Measurements from ENCODE around the gene DRD1.

Gene DRD1

GRCh38 chr5:175479125-175479881, 35.3 kb upstream of the DRD1 start:
- no peak for DNase-seq (ENCODE audit: extremely low read depth, insufficient read length)

GRCh38 chr5:175478384-175479124, 34.6 kb upstream of the DRD1 start, which contains the start of gene SFXN1:
TSS of gene SFXN1 (plus strand) at chr5:175478560. CDS start at chr5:175492104, 13,544 bp downstream.
- TF ChIP-seq CTCF (IDR thresholded peaks at IDR 0.05; ENCODE audit: insufficient read depth, low read length, poor library complexity, severe bottlenecking) = no peak
- Histone ChIP-seq H3K4me3 (replicated peaks; ENCODE audit: low read depth, low read length) (peak within 1 kb of the TSS; percentile 94), H3K36me3 (ENCODE audit: control insufficient read depth, insufficient read depth, low read length) (0 out of 2 replicates have a peak, but pooled peaks cover 1% of the 10 kb centered on the region), H3K27me3 (replicated peaks; ENCODE audit: control insufficient read depth, insufficient read depth, low read length) (no peaks in the 10 kb centered on the region)
- peak; percentile 91 for DNase-seq (ENCODE audit: extremely low read depth, insufficient read length)

More at GRCh38 chr5:175479125-175479881, 35.3 kb upstream of the DRD1 start:
- Histone ChIP-seq H3K36me3 (ENCODE audit: control insufficient read depth, insufficient read depth, low read length) (peaks cover 3% of the 10 kb centered on the region), H3K4me3 (replicated peaks; ENCODE audit: low read depth, low read length) (peak overlapping the region; percentile 94), H3K27me3 (replicated peaks; ENCODE audit: control insufficient read depth, insufficient read depth, low read length) (no peaks in the 10 kb centered on the region)
- TF ChIP-seq CTCF (IDR thresholded peaks at IDR 0.05; ENCODE audit: insufficient read depth, low read length, poor library complexity, severe bottlenecking) = no peak

GRCh38 chr5:175478008-175478383, 34.0 kb upstream of the DRD1 start:
- TF ChIP-seq CTCF (IDR thresholded peaks at IDR 0.05; ENCODE audit: insufficient read depth, low read length, poor library complexity, severe bottlenecking) = no peak
- peak overlapping the region; percentile 94 for H3K4me3 ChIP-seq (replicated peaks; ENCODE audit: low read depth, low read length)
- peaks cover 1% of the 10 kb centered on the region; the same call in 1 of the 2 replicates for H3K27me3 ChIP-seq (replicated peaks; ENCODE audit: control insufficient read depth, insufficient read depth, low read length)
- no peaks in the 10 kb centered on the region for H3K36me3 ChIP-seq (ENCODE audit: control insufficient read depth, insufficient read depth, low read length)
- DNase-seq (ENCODE audit: extremely low read depth, insufficient read length) = no peak

- no peak for TF ChIP-seq CTCF (IDR thresholded peaks at IDR 0.05; ENCODE audit: insufficient read depth, low read length, poor library complexity, severe bottlenecking)
- peaks cover 1% of the 10 kb centered on the region; the same call in 1 of the 2 replicates for H3K27me3 ChIP-seq (replicated peaks; ENCODE audit: control insufficient read depth, insufficient read depth, low read length)
- H3K4me3 ChIP-seq (replicated peaks; ENCODE audit: low read depth, low read length) = no peak overlapping the region
- no peak for DNase-seq (ENCODE audit: extremely low read depth, insufficient read length)
- H3K36me3 ChIP-seq (ENCODE audit: control insufficient read depth, insufficient read depth, low read length) = no peaks in the 10 kb centered on the region
These were observed 33.5 kb upstream of the DRD1 start for GRCh38 chr5:175477440-175477839.

- no peak for TF ChIP-seq CTCF (IDR thresholded peaks at IDR 0.05; ENCODE audit: insufficient read depth, low read length, poor library complexity, severe bottlenecking)
- H3K4me3 ChIP-seq (replicated peaks; ENCODE audit: low read depth, low read length) = no peak overlapping the region
- DNase-seq (ENCODE audit: extremely low read depth, insufficient read length) = no peak
These were observed 31.3 kb upstream of the DRD1 start for GRCh38 chr5:175475248-175475647.

More at GRCh38 chr5:175475248-175475647, 31.3 kb upstream of the DRD1 start:
- Histone ChIP-seq H3K27me3 (replicated peaks; ENCODE audit: control insufficient read depth, insufficient read depth, low read length) (peaks cover 1% of the 10 kb centered on the region; the same call in 1 of the 2 replicates), H3K36me3 (ENCODE audit: control insufficient read depth, insufficient read depth, low read length) (no peaks in the 10 kb centered on the region)
